ENCODE data around the gene CYP26C1.
"Not testable (repeated sequence)": the region's sequence is repeated elsewhere in the genome, so short reads cannot be mapped to it uniquely, and the experiment has no call there.

Gene CYP26C1

GRCh38 chr10:93079663-93080349 is 19.2 kb downstream of the CYP26C1 start:
- no peak for DNase-seq

GRCh38 chr10:93080350-93081046 is 19.9 kb downstream of the CYP26C1 start:
- no peak for DNase-seq

- no peak for DNase-seq
Measured at GRCh38 chr10:93081318-93081717, 20.7 kb downstream of the CYP26C1 start.

GRCh38 chr10:93081834-93082233 is 21.2 kb downstream of the CYP26C1 start:
- DNase-seq, result no peak

- no peak for DNase-seq
Measured at GRCh38 chr10:93083743-93084539, 23.3 kb downstream of the CYP26C1 start.

GRCh38 chr10:93085272-93085859 is 24.8 kb downstream of the CYP26C1 start:
- no peak for DNase-seq

GRCh38 chr10:93086289-93086688 is 25.7 kb downstream of the CYP26C1 start:
- DNase-seq, result no peak

- DNase-seq, result no peak
Measured at GRCh38 chr10:93087846-93088245, 27.2 kb downstream of the CYP26C1 start.

GRCh38 chr10:93088466-93088865 is 27.9 kb downstream of the CYP26C1 start:
- DNase-seq, result no peak

- DNase-seq, result no peak
Measured at GRCh38 chr10:93090619-93091018, 30.0 kb downstream of the CYP26C1 start.

GRCh38 chr10:93091960-93092359 is 31.4 kb downstream of the CYP26C1 start:
- no peak for DNase-seq

GRCh38 chr10:93095225-93095624 is 34.6 kb downstream of the CYP26C1 start:
- DNase-seq, result no peak

- no peak for DNase-seq
Measured at GRCh38 chr10:93096901-93097300, 36.3 kb downstream of the CYP26C1 start.

GRCh38 chr10:93097386-93097785 is 36.8 kb downstream of the CYP26C1 start:
- DNase-seq, result no peak

- no peak for DNase-seq
Measured at GRCh38 chr10:93098816-93099215, 38.2 kb downstream of the CYP26C1 start.

GRCh38 chr10:93099670-93100069 is 39.1 kb downstream of the CYP26C1 start:
- no peak for DNase-seq

GRCh38 chr10:93101148-93101547 is 40.5 kb downstream of the CYP26C1 start:
- not testable (repeated sequence) for DNase-seq

GRCh38 chr10:93103953-93104352 is 43.4 kb downstream of the CYP26C1 start:
- DNase-seq, result no peak

GRCh38 chr10:93106631-93107072 is 46.1 kb downstream of the CYP26C1 start:
- DNase-seq, result no peak

GRCh38 chr10:93110472-93111146 is 50.0 kb downstream of the CYP26C1 start:
- DNase-seq, result no peak

GRCh38 chr10:93113042-93113441 is 52.4 kb downstream of the CYP26C1 start:
- DNase-seq, result no peak

- no peak for DNase-seq
Measured at GRCh38 chr10:93115661-93116383, 55.2 kb downstream of the CYP26C1 start.
